NCI-H748 (cell line): ENCODE results near the gene MAP1B.

Experiments
- DNase-seq: peaks from one replicate; lab custom pipeline; 2025; ENCODE audit not compliant: unreplicated experiment; lab: John Stamatoyannopoulos, UW

Gene MAP1B

DNA sequence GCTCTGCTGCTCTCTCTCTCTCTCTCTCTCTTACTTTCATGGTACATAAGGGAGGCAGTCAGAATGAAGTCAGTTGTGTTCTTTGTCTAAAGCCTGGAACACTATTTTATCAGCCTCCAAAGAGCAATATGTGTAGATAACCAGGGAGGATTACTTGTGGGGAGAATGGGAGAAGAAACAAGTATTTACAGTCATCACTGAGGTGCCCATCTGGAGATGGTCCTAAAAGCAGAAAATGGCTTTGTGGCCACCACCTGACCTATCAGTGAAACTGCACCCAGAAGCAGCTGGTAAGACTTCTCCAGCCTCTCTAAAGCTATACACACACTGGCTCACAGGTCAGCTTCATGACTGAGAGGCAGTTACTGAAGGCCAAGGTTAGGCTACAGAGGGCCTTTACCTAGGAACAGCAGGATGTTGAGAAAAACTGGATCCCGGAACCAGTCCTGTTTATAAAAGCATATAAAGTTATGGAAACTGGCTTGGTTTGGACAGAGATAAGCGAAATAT, 137.6 kb downstream of the MAP1B start:
- DNase-seq = peak; percentile 47

DNA sequence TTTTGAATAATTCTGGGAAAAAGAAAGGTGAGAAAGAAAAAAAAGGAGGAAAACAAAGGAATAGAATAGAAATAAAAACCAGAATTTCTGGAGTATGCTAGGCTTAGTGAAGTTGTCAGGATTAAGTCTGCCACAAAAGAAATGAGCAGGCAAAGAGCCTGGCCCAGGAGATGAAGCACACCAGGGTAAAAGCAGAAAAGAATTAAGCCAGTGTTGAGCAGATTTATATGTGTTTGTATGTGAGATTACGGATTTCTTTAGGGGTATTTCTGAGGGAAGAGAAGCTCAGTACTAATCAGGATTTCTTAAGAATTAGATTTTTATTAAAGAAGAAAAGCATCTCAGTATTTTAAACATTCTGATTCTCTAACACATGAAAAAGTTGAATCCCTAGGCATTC, 138.3 kb downstream of the MAP1B start:
- no peak for DNase-seq

GRCh38 chr5:72245951-72246532, 138.8 kb downstream of the MAP1B start:
- DNase-seq = no peak

DNA sequence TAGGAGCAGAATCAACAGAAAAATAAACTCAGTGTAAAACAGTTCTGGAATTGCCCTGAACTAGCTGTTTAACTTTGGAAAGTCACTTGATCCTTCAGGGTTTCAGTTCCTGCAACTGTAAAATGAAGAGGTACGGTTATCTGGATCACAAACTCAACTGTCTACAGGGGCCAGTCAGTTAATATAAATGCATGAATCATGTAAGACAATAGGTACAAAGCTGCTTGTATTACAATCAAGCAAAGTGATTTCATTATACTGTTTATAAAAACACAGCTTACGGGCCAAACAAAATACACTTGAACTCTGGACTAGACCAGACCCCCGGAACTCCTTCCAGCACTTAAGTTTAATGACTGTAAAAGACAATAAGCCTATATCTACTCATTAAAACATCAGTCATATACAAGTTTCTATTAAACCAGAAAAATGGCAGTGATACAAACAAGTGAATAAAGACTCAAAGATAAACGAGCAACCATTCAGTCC, 139.7 kb downstream of the MAP1B start:
- DNase-seq = no peak

- DNase-seq = no peak
Measured at GRCh38 chr5:72248410-72248981, 141.2 kb downstream of the MAP1B start.

DNA sequence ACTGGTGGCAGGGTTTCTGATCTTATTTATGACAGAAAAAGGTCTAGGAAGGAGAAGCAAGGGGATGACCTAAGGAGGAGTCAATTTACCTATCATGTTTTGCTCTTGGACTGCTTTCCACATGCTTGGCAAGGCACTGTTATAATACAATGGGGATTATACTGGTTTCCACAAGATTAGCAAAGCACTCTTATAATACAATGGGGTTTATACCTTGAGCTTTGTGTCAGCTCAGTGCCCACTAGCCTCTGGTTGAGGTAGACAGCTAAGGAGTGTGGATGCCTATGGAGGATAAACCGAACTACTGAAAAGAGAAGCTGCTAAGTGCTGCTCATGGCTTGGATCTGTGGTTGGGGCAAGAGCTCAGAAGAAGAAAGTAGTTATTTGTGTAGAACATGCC, 144.1 kb downstream of the MAP1B start:
- no peak for DNase-seq

DNA sequence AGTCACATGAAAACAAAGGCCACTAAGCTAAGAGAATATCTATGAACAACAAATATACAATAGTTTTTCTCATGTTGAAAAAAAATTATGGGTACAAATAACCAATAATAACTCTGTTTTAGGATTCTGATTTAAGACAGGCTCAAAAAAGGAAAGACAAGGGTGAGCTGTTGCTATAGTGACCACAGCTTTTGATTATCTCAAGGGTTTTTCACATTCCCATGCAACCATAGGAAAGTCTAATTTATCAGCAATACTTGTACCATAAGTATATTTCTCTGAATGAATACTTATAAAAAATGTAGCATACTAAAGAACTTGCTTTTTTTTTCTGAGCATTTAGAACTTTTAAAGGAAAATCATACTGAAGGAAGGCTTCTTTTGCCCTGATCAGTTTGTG, 144.7 kb downstream of the MAP1B start:
- no peak for DNase-seq

- no peak for DNase-seq
Measured at GRCh38 chr5:72252574-72253155, 145.4 kb downstream of the MAP1B start.

GRCh38 chr5:72255237-72255636, 148.0 kb downstream of the MAP1B start:
- DNase-seq = peak; percentile 88

GRCh38 chr5:72255670-72256069, 148.4 kb downstream of the MAP1B start:
- peak; percentile 38 for DNase-seq

DNA sequence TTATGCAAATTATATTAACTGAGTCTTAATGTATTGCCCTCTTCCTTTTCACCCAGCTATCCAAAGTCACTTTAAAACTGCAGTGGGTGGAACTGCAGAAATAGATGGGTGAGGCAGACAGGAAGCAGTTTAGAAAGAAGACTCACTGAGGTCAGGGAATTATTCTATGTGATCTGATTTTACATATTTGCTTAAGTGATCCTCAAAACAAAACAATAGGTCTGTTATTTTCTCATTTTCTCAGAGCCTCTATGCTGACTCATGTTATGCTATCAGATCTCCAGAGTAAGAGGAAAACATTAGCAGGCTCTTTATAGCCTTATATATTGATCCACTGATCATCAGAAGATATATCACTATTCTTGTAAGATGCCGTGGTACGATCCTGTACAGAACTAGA, 149.3 kb downstream of the MAP1B start:
- DNase-seq = no peak
